HepG2 (cell line): ENCODE measurements around the gene ETFRF1. TPM values are rescaled to one million over a fixed set of nuclear protein-coding genes. Genes with fewer than 3 reads are reported as not detected.

Experiments used
- ASH2L ChIP-seq: fragments of 300-600, 200-600 bp; sonication (generic); IDR thresholded peaks from 2 replicates; pipeline ENCODE4 v1.7.0; 2017; ENCODE audit warnings: low read depth, mild to moderate bottlenecking, moderate library complexity, mixed read lengths, low read length; ENCODE audit not compliant: insufficient read length
- FOXP1 ChIP-seq, 2 experiments: fragments of 450-650 bp in 1 of 2; IDR thresholded peaks; 2 replicates each; pipeline ENCODE4 v1.6.1; 2017 to 2018; ENCODE audit warnings: antibody characterized with exemption in 1 of 2
- NFAT5 ChIP-seq: sonication (generic); formaldehyde crosslinking; IDR thresholded peaks from 2 replicates; pipeline ENCODE4 v1.4.0; 2020; ENCODE audit warnings: missing genetic modification reagents
- NONO ChIP-seq, 2 experiments: fragments of 450-650 bp in 1 of 2; sonication (generic) in 1 of 2; formaldehyde crosslinking in 1 of 2; IDR thresholded peaks in 1 of 2; conservative IDR thresholded peaks in 1 of 2; 2 replicates each; pipeline versions ENCODE4 v1.6.1 to v1.8.0; 2017 to 2022; ENCODE audit warnings: mild to moderate bottlenecking in 1 of 2, missing genetic modification reagents in 1 of 2, moderate library complexity in 1 of 2
- POGZ ChIP-seq: sonication (generic); formaldehyde crosslinking; IDR thresholded peaks from 2 replicates; pipeline ENCODE4 v1.4.0; 2020; ENCODE audit warnings: mild to moderate bottlenecking, missing genetic modification reagents
- PPARG ChIP-seq: conservative IDR thresholded peaks from 2 replicates; pipeline ENCODE4 v1.6.1; 2016; ENCODE audit warnings: missing biosample characterization, missing genetic modification reagents
- YEATS4 ChIP-seq: sonication (generic); formaldehyde crosslinking; IDR thresholded peaks from 2 replicates; pipeline ENCODE4 v1.4.0; 2020; ENCODE audit warnings: missing genetic modification reagents, borderline replicate concordance
- ZNF383 ChIP-seq: sonication (generic); formaldehyde crosslinking; IDR thresholded peaks from 2 replicates; pipeline ENCODE4 v1.4.0; 2020; ENCODE audit warnings: missing genetic modification reagents, mild to moderate bottlenecking, borderline replicate concordance
- ZNF407 ChIP-seq: sonication (generic); formaldehyde crosslinking; IDR thresholded peaks from one replicate; pipeline ENCODE4 v1.5.1; 2020; ENCODE audit warnings: mild to moderate bottlenecking, missing genetic modification reagents; ENCODE audit errors: not compliant biosample characterization
- ZNF574 ChIP-seq: sonication (generic); formaldehyde crosslinking; IDR thresholded peaks from 2 replicates; pipeline ENCODE4 v1.4.0; 2020; ENCODE audit warnings: missing genetic modification reagents
- polyA plus RNA-seq, 8 experiments: library from polyadenylated mRNA; depleted of rRNA in 3 of 8; stranded (reverse) in 7 of 8; unstranded in 1 of 8; fragments of >200 nt; fragmentation: Illumina TruSeq in 4 of 8; extraction: Trizol in 4 of 8; gene quantifications; 2 replicates each; pipeline versions ENCODE4 v1.2.1 to v1.2.3, GENCODE V29; 2011 to 2016; ENCODE audit warnings: low read depth in 4 of 8, missing spikeins in 1 of 8, mixed read lengths in 1 of 8; ENCODE audit not compliant: insufficient read depth in 1 of 8
- total RNA-seq, 5 experiments: library from RNA; depleted of rRNA; stranded (reverse); fragments of >200 nt; fragmentation: Illumina TruSeq; extraction: Trizol; gene quantifications; 2 replicates each; pipeline ENCODE4 v1.2.3, GENCODE V29; 2016; ENCODE audit warnings: low read depth in 1 of 5

The ETFRF1 gene
- total and polyA plus RNA-seq, 2 of the 13 experiments (the other 11 are each of a cell fraction or from before 2014, with no cell fraction given), result 6.8 to 7.0 TPM

GRCh38 chr12:25250744-25251730 lies 56.0 kb downstream of the ETFRF1 start, which contains the start of gene KRAS (continued):
- TF ChIP-seq NONO (IDR thresholded peaks at IDR 0.05), result no peak
- peak; percentile 84 for TF ChIP-seq NONO (CRISPR knock-in tag; conservative IDR thresholded peaks at IDR 0.05)
- TF ChIP-seq PPARG (CRISPR knock-in tag), result no peak
- peak; percentile 30; the same call in 1 of the 2 replicates for TF ChIP-seq YEATS4 (CRISPR knock-in tag)
- peak; percentile 63; the same call in 1 of the 2 replicates for TF ChIP-seq ZNF574
- TF ChIP-seq ASH2L, result peak; percentile 89
- TF ChIP-seq POGZ (CRISPR knock-in tag), result peak; percentile 43; the same call in 1 of the 2 replicates
- TF ChIP-seq ZNF383, result no peak
- TF ChIP-seq FOXP1 (IDR thresholded peaks at IDR 0.05), result no peak
- no peak for TF ChIP-seq FOXP1 (CRISPR knock-in tag; IDR thresholded peaks at IDR 0.05)
- TF ChIP-seq ZNF407, result no peak
- TF ChIP-seq NFAT5 (CRISPR knock-in tag), result no peak
